Measurements from ENCODE around the gene ST13.

The ST13 gene

DNA sequence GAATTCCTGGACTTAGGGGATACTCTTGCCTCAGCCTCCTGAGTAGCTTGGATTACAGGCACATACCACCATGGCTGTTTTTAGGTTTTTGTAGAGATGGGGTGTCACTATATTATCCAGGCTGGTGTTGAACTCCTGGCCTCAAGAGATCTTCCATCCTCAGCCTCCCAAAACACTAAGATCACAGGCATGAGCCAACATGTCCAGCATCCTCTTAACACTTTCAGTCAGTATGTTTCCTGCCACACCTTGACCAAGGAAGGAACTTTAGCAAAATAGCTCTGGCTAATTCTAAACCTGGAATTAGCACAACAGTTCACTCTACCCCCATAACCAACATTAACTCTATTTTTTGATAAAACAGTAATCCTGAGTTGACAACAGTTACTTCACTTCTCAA lies 32.7 kb upstream of the ST13 start:
- Histone ChIP-seq H3K56ac (ENCODE audit: low read length) (no peak overlapping the region), H2BK5ac (ENCODE audit: low read length) (no peak overlapping the region), H2AK5ac (ENCODE audit: low read length) (no peak overlapping the region), H3K4ac (ENCODE audit: low read depth, low read length) (no peak overlapping the region), H4K8ac (ENCODE audit: low read depth, low read length) (no peak overlapping the region), H3K27ac (ENCODE audit: low read depth, low read length) (no peak overlapping the region), H3K79me1 (ENCODE audit: low read length) (no peaks in the 10 kb centered on the region), H3K27me3 (ENCODE audit: insufficient read depth, low read length, poor library complexity) (no peaks in the 10 kb centered on the region), H2BK120ac (ENCODE audit: low read depth, low read length) (no peak overlapping the region), H3K23ac (ENCODE audit: low read length) (no peak overlapping the region), H4K5ac (ENCODE audit: low read length) (no peak overlapping the region), H3K36me3 (ENCODE audit: control insufficient read depth, insufficient read depth, low read length) (no peaks in the 10 kb centered on the region), H3K4me1 (ENCODE audit: control insufficient read depth, low read depth, low read length) (no peaks in the 10 kb centered on the region), H2BK15ac (replicated peaks; ENCODE audit: low read depth) (no peak overlapping the region), H3K79me2 (ENCODE audit: control insufficient read depth, insufficient read depth, low read length) (no peaks in the 10 kb centered on the region), H3K18ac (ENCODE audit: low read length) (no peak overlapping the region), H3K4me2 (ENCODE audit: low read length) (no peak overlapping the region), H3K9ac (ENCODE audit: low read length) (no peak overlapping the region), H3K4me3 (ENCODE audit: low read length) (no peak overlapping the region)
- DNase-seq: no peak

DNA sequence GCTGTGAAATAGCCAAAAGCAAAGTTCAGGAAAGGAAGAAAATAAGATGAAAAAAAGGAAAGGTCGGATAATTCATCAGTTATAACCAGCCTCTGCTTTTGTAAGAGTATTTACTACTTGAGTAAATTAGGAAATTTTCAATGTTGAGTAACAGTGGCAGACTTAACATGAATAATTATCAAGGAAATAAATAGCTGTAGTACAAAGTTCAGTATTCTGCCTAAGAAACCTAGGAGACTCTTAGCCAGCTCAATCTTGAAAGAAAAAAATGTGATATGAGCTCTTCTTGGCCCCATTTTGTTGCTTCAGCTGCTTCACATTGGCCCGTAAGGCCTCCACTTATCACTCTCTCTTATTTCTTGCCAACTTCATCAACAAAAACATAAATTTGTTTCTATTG lies 22.5 kb upstream of the ST13 start:
- no peak overlapping the region for H3K4me3 ChIP-seq (ENCODE audit: low read length)
- no peaks in the 10 kb centered on the region for H3K79me2 ChIP-seq (ENCODE audit: control insufficient read depth, insufficient read depth, low read length)
- H3K36me3 ChIP-seq (ENCODE audit: control insufficient read depth, insufficient read depth, low read length): no peaks in the 10 kb centered on the region
- H2BK5ac ChIP-seq (ENCODE audit: low read length): no peak overlapping the region
- no peak overlapping the region for H3K4ac ChIP-seq (ENCODE audit: low read depth, low read length)
- H3K23ac ChIP-seq (ENCODE audit: low read length): no peak overlapping the region
- no peak overlapping the region for H4K5ac ChIP-seq (ENCODE audit: low read length)
- H3K9ac ChIP-seq (ENCODE audit: low read length): no peak overlapping the region
- no peak overlapping the region for H2AK5ac ChIP-seq (ENCODE audit: low read length)
- no peak overlapping the region for H2BK15ac ChIP-seq (replicated peaks; ENCODE audit: low read depth)
- no peaks in the 10 kb centered on the region for H3K79me1 ChIP-seq (ENCODE audit: low read length)
- no peak overlapping the region for H3K4me2 ChIP-seq (ENCODE audit: low read length)
- H4K8ac ChIP-seq (ENCODE audit: low read depth, low read length): no peak overlapping the region
- H3K27ac ChIP-seq (ENCODE audit: low read depth, low read length): no peak overlapping the region
- no peaks in the 10 kb centered on the region for H3K27me3 ChIP-seq (ENCODE audit: insufficient read depth, low read length, poor library complexity)
- WGBS (ENCODE audit: extremely low coverage, insufficient coverage, low lambda C conversion rate): no CpG with 5 or more reads among the region's 2 CpGs
- no peak for DNase-seq
- H3K4me1 ChIP-seq (ENCODE audit: control insufficient read depth, low read depth, low read length): no peaks in the 10 kb centered on the region
- H2BK120ac ChIP-seq (ENCODE audit: low read depth, low read length): no peak overlapping the region
- H3K56ac ChIP-seq (ENCODE audit: low read length): no peak overlapping the region
- no peak overlapping the region for H3K18ac ChIP-seq (ENCODE audit: low read length)

DNA sequence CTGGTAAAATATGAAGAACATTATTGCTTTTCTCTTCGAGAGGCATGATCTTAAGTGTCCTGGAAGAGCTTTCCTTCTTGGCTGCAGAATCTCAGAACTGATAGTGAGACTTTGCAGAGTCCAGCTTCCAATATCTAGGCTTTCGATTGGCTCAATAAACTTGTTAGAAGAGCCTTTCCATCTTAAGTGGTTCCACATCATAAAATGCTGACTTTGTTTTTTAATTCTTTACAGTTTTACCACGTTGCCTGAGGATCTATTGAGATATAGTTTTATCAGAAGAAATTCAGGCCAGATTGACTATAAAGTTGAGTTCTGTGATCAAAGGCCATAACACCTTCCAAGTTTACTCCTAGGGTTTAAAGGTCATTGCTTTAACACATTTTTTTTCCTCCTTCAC lies 21.0 kb upstream of the ST13 start:
- no peak overlapping the region for H3K9ac ChIP-seq (ENCODE audit: low read length)
- H3K79me2 ChIP-seq (ENCODE audit: control insufficient read depth, insufficient read depth, low read length): no peaks in the 10 kb centered on the region
- no peak overlapping the region for H2BK120ac ChIP-seq (ENCODE audit: low read depth, low read length)
- H3K56ac ChIP-seq (ENCODE audit: low read length): no peak overlapping the region
- H3K79me1 ChIP-seq (ENCODE audit: low read length): no peaks in the 10 kb centered on the region
- no peak overlapping the region for H2BK15ac ChIP-seq (replicated peaks; ENCODE audit: low read depth)
- DNase-seq: no peak
- no peak overlapping the region for H3K4ac ChIP-seq (ENCODE audit: low read depth, low read length)
- H3K27me3 ChIP-seq (ENCODE audit: insufficient read depth, low read length, poor library complexity): no peaks in the 10 kb centered on the region
- H4K5ac ChIP-seq (ENCODE audit: low read length): no peak overlapping the region
- H2BK5ac ChIP-seq (ENCODE audit: low read length): no peak overlapping the region
- H4K8ac ChIP-seq (ENCODE audit: low read depth, low read length): no peak overlapping the region
- no peak overlapping the region for H3K18ac ChIP-seq (ENCODE audit: low read length)
- H2AK5ac ChIP-seq (ENCODE audit: low read length): no peak overlapping the region
- H3K4me2 ChIP-seq (ENCODE audit: low read length): no peak overlapping the region
- no CpG with 5 or more reads among the region's 3 CpGs for WGBS (ENCODE audit: extremely low coverage, insufficient coverage, low lambda C conversion rate)
- H3K4me3 ChIP-seq (ENCODE audit: low read length): no peak overlapping the region
- H3K27ac ChIP-seq (ENCODE audit: low read depth, low read length): no peak overlapping the region
- peaks cover 2% of the 10 kb centered on the region for H3K36me3 ChIP-seq (ENCODE audit: control insufficient read depth, insufficient read depth, low read length)
- H3K4me1 ChIP-seq (ENCODE audit: control insufficient read depth, low read depth, low read length): no peaks in the 10 kb centered on the region
- H3K23ac ChIP-seq (ENCODE audit: low read length): no peak overlapping the region

DNA sequence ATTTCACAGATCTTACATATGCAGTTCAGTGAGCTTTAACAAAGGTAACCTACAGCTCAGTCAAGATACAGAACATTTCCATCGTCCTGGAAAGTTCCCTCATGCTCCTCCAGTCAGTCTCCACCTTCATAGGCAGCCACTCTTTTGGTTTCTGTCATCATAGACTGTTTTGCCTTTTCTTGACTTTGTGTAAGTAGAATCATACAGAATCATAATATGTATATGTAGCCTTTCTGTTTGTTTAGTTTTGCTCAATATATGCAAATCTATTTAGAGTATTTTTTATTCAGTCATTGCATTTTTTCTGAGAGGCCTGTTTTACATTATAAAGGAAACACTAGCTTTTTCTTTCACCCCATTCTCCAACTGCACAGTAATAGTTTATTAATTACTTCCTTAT lies 20.5 kb upstream of the ST13 start:
- Histone ChIP-seq H3K36me3 (ENCODE audit: control insufficient read depth, insufficient read depth, low read length) (peaks cover 2% of the 10 kb centered on the region), H2BK120ac (ENCODE audit: low read depth, low read length) (no peak overlapping the region), H3K4me1 (ENCODE audit: control insufficient read depth, low read depth, low read length) (no peaks in the 10 kb centered on the region), H4K5ac (ENCODE audit: low read length) (no peak overlapping the region), H3K79me2 (ENCODE audit: control insufficient read depth, insufficient read depth, low read length) (no peaks in the 10 kb centered on the region), H3K9ac (ENCODE audit: low read length) (no peak overlapping the region), H2BK15ac (replicated peaks; ENCODE audit: low read depth) (no peak overlapping the region), H3K27ac (ENCODE audit: low read depth, low read length) (no peak overlapping the region), H4K8ac (ENCODE audit: low read depth, low read length) (no peak overlapping the region), H2AK5ac (ENCODE audit: low read length) (no peak overlapping the region), H3K4me3 (ENCODE audit: low read length) (no peak overlapping the region), H3K27me3 (ENCODE audit: insufficient read depth, low read length, poor library complexity) (no peaks in the 10 kb centered on the region), H3K4me2 (ENCODE audit: low read length) (no peak overlapping the region), H3K56ac (ENCODE audit: low read length) (no peak overlapping the region), H3K79me1 (ENCODE audit: low read length) (no peaks in the 10 kb centered on the region), H3K18ac (ENCODE audit: low read length) (no peak overlapping the region), H3K4ac (ENCODE audit: low read depth, low read length) (no peak overlapping the region), H3K23ac (ENCODE audit: low read length) (no peak overlapping the region), H2BK5ac (ENCODE audit: low read length) (no peak overlapping the region)
- no CpG with 5 or more reads among the region's 1 CpG for WGBS (ENCODE audit: extremely low coverage, insufficient coverage, low lambda C conversion rate)
- DNase-seq: no peak

DNA sequence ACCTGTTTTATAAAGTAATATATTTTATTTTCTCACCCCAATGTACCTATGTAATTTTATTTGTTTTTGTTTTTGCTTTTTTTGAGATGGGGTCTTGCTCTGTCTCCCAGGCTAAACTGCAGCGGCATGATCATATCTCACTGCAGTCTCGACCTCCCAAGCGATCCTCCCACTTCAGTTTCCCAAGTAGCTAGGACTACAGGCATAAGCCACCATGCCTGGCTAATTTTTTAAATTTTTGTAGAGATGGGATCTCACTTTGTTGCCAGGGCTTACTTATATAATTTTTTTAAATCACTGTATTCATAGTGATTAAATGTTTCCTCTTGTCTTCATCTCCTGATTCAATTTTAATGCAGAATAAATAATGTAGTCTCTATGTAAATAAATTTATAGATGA lies 18.7 kb upstream of the ST13 start:
- whole genome bisulfite sequencing (ENCODE audit: extremely low coverage, insufficient coverage, low lambda C conversion rate): no CpG with 5 or more reads among the region's 3 CpGs
- Histone ChIP-seq H3K79me2 (ENCODE audit: control insufficient read depth, insufficient read depth, low read length) (no peaks in the 10 kb centered on the region), H3K4me2 (ENCODE audit: low read length) (no peak overlapping the region), H3K27ac (ENCODE audit: low read depth, low read length) (no peak overlapping the region), H2BK15ac (replicated peaks; ENCODE audit: low read depth) (no peak overlapping the region), H3K56ac (ENCODE audit: low read length) (no peak overlapping the region), H3K18ac (ENCODE audit: low read length) (no peak overlapping the region), H4K5ac (ENCODE audit: low read length) (no peak overlapping the region), H2BK5ac (ENCODE audit: low read length) (no peak overlapping the region), H2AK5ac (ENCODE audit: low read length) (no peak overlapping the region), H3K4me1 (ENCODE audit: control insufficient read depth, low read depth, low read length) (no peaks in the 10 kb centered on the region), H3K23ac (ENCODE audit: low read length) (no peak overlapping the region), H3K4me3 (ENCODE audit: low read length) (no peak overlapping the region), H3K4ac (ENCODE audit: low read depth, low read length) (no peak overlapping the region), H3K36me3 (ENCODE audit: control insufficient read depth, insufficient read depth, low read length) (peaks cover 2% of the 10 kb centered on the region), H3K27me3 (ENCODE audit: insufficient read depth, low read length, poor library complexity) (no peaks in the 10 kb centered on the region), H3K9ac (ENCODE audit: low read length) (no peak overlapping the region), H2BK120ac (ENCODE audit: low read depth, low read length) (no peak overlapping the region), H3K79me1 (ENCODE audit: low read length) (no peaks in the 10 kb centered on the region), H4K8ac (ENCODE audit: low read depth, low read length) (no peak overlapping the region)
- no peak for DNase-seq

- no peak overlapping the region for H2BK5ac ChIP-seq (ENCODE audit: low read length)
Measured at GRCh38 chr22:40874016-40874415, 17.6 kb upstream of the ST13 start.

More at GRCh38 chr22:40874016-40874415, 17.6 kb upstream of the ST13 start:
- Histone ChIP-seq H4K8ac (ENCODE audit: low read depth, low read length) (no peak overlapping the region), H3K79me2 (ENCODE audit: control insufficient read depth, insufficient read depth, low read length) (no peaks in the 10 kb centered on the region), H3K4me2 (ENCODE audit: low read length) (no peak overlapping the region), H3K4me1 (ENCODE audit: control insufficient read depth, low read depth, low read length) (no peaks in the 10 kb centered on the region), H3K36me3 (ENCODE audit: control insufficient read depth, insufficient read depth, low read length) (peaks cover 2% of the 10 kb centered on the region), H3K27ac (ENCODE audit: low read depth, low read length) (no peak overlapping the region), H3K9ac (ENCODE audit: low read length) (no peak overlapping the region), H2AK5ac (ENCODE audit: low read length) (no peak overlapping the region), H3K23ac (ENCODE audit: low read length) (no peak overlapping the region), H3K4me3 (ENCODE audit: low read length) (no peak overlapping the region), H3K27me3 (ENCODE audit: insufficient read depth, low read length, poor library complexity) (no peaks in the 10 kb centered on the region), H4K5ac (ENCODE audit: low read length) (no peak overlapping the region), H2BK120ac (ENCODE audit: low read depth, low read length) (no peak overlapping the region), H3K4ac (ENCODE audit: low read depth, low read length) (no peak overlapping the region), H2BK15ac (replicated peaks; ENCODE audit: low read depth) (no peak overlapping the region), H3K56ac (ENCODE audit: low read length) (no peak overlapping the region), H3K79me1 (ENCODE audit: low read length) (no peaks in the 10 kb centered on the region), H3K18ac (ENCODE audit: low read length) (no peak overlapping the region)
- no CpG with 5 or more reads among the region's 3 CpGs for WGBS (ENCODE audit: extremely low coverage, insufficient coverage, low lambda C conversion rate)
- DNase-seq: no peak

Measured in mesendoderm (in vitro differentiated cells).